HUES48 (cell line): ENCODE results near the gene SIMC1.

Experiments used
- H3K27ac ChIP-seq: one replicate; pipeline ENCODE4 v1.7.0; 2013; ENCODE audit warnings: low read depth, low read length, inconsistent platforms
- H3K27me3 ChIP-seq: 2 replicates; pipeline ENCODE4 v1.6.1; 2013; ENCODE audit warnings: mild to moderate bottlenecking, low read length; ENCODE audit not compliant: control insufficient read depth, insufficient read depth
- H3K36me3 ChIP-seq: 2 replicates; pipeline ENCODE4 v1.6.1; 2013; ENCODE audit warnings: low read length; ENCODE audit not compliant: control insufficient read depth, insufficient read depth
- H3K4me1 ChIP-seq: 2 replicates; pipeline ENCODE4 v1.6.1; 2013; ENCODE audit warnings: mild to moderate bottlenecking, low read length; ENCODE audit not compliant: control insufficient read depth, insufficient read depth
- H3K4me3 ChIP-seq: 2 replicates; pipeline ENCODE4 v1.5.1; 2013; ENCODE audit warnings: mild to moderate bottlenecking, low read depth, low read length
- H3K9ac ChIP-seq: 2 replicates; pipeline ENCODE4 v1.6.1; 2013; ENCODE audit warnings: mild to moderate bottlenecking, low read depth, low read length, moderate library complexity
- H3K9me3 ChIP-seq: 2 replicates; pipeline ENCODE4 v1.6.1; 2013; ENCODE audit warnings: low read length; ENCODE audit not compliant: control insufficient read depth, insufficient read depth

Gene SIMC1

GRCh38 chr5:176320577-176320976 is 82.4 kb downstream of the SIMC1 start:
- H3K4me3 ChIP-seq = no peak overlapping the region
- no peaks in the 10 kb centered on the region for H3K9me3 ChIP-seq
- peaks cover 19% of the 10 kb centered on the region; the same call in 1 of the 2 replicates for H3K36me3 ChIP-seq
- no peak overlapping the region for H3K9ac ChIP-seq
- no peak overlapping the region for H3K27ac ChIP-seq
- no peaks in the 10 kb centered on the region for H3K27me3 ChIP-seq
- H3K4me1 ChIP-seq = no peaks in the 10 kb centered on the region

- Histone ChIP-seq H3K4me3 (no peak overlapping the region), H3K9ac (no peak overlapping the region), H3K27ac (no peak overlapping the region), H3K36me3 (peaks cover 12% of the 10 kb centered on the region), H3K4me1 (no peaks in the 10 kb centered on the region), H3K9me3 (no peaks in the 10 kb centered on the region), H3K27me3 (no peaks in the 10 kb centered on the region)
These were observed 96.0 kb downstream of the SIMC1 start for GRCh38 chr5:176334031-176334770.

- no peak overlapping the region for H3K4me3 ChIP-seq
- no peaks in the 10 kb centered on the region for H3K27me3 ChIP-seq
- no peaks in the 10 kb centered on the region for H3K9me3 ChIP-seq
- no peak overlapping the region for H3K27ac ChIP-seq
- H3K9ac ChIP-seq = no peak overlapping the region
- H3K36me3 ChIP-seq = peaks cover 12% of the 10 kb centered on the region
- no peaks in the 10 kb centered on the region for H3K4me1 ChIP-seq
These were observed 99.7 kb downstream of the SIMC1 start for GRCh38 chr5:176337913-176338312.

- H3K4me1 ChIP-seq = no peaks in the 10 kb centered on the region
- no peaks in the 10 kb centered on the region for H3K9me3 ChIP-seq
- no peak overlapping the region for H3K27ac ChIP-seq
- no peaks in the 10 kb centered on the region for H3K27me3 ChIP-seq
- no peak overlapping the region for H3K4me3 ChIP-seq
- H3K9ac ChIP-seq = no peak overlapping the region
- H3K36me3 ChIP-seq = peaks cover 12% of the 10 kb centered on the region
These were observed 101.1 kb downstream of the SIMC1 start for GRCh38 chr5:176339304-176339703.

- H3K4me3 ChIP-seq = no peak overlapping the region
- H3K4me1 ChIP-seq = no peaks in the 10 kb centered on the region
- no peak overlapping the region for H3K27ac ChIP-seq
- no peaks in the 10 kb centered on the region for H3K9me3 ChIP-seq
- H3K36me3 ChIP-seq = peaks cover 33% of the 10 kb centered on the region
- H3K27me3 ChIP-seq = no peaks in the 10 kb centered on the region
- no peak overlapping the region for H3K9ac ChIP-seq
These were observed 103.3 kb downstream of the SIMC1 start for GRCh38 chr5:176341325-176342157.

- Histone ChIP-seq H3K27ac (no peak overlapping the region), H3K9me3 (no peaks in the 10 kb centered on the region), H3K36me3 (peaks cover 33% of the 10 kb centered on the region), H3K4me3 (no peak overlapping the region), H3K9ac (no peak overlapping the region), H3K27me3 (no peaks in the 10 kb centered on the region), H3K4me1 (no peaks in the 10 kb centered on the region)
These were observed 103.9 kb downstream of the SIMC1 start for GRCh38 chr5:176342158-176342483.

- Histone ChIP-seq H3K4me3 (no peak overlapping the region), H3K27ac (no peak overlapping the region), H3K36me3 (peaks cover 36% of the 10 kb centered on the region), H3K4me1 (no peaks in the 10 kb centered on the region), H3K9ac (no peak overlapping the region), H3K27me3 (no peaks in the 10 kb centered on the region), H3K9me3 (no peaks in the 10 kb centered on the region)
These were observed 104.7 kb downstream of the SIMC1 start for GRCh38 chr5:176342766-176343458.

GRCh38 chr5:176350416-176350815 is 112.2 kb downstream of the SIMC1 start:
- no peak overlapping the region for H3K4me3 ChIP-seq
- H3K9me3 ChIP-seq = no peaks in the 10 kb centered on the region
- peaks cover 98% of the 10 kb centered on the region for H3K36me3 ChIP-seq
- no peak overlapping the region for H3K9ac ChIP-seq
- H3K27me3 ChIP-seq = no peaks in the 10 kb centered on the region
- H3K4me1 ChIP-seq = no peaks in the 10 kb centered on the region
- no peak overlapping the region for H3K27ac ChIP-seq

GRCh38 chr5:176352116-176352878 is 114.1 kb downstream of the SIMC1 start:
- H3K27me3 ChIP-seq = no peaks in the 10 kb centered on the region
- H3K9me3 ChIP-seq = no peaks in the 10 kb centered on the region
- no peak overlapping the region for H3K9ac ChIP-seq
- H3K4me1 ChIP-seq = no peaks in the 10 kb centered on the region
- no peak overlapping the region for H3K4me3 ChIP-seq
- peaks cover 95% of the 10 kb centered on the region for H3K36me3 ChIP-seq
- H3K27ac ChIP-seq = no peak overlapping the region

- Histone ChIP-seq H3K9ac (no peak overlapping the region), H3K27ac (no peak overlapping the region), H3K9me3 (no peaks in the 10 kb centered on the region), H3K4me3 (no peak overlapping the region), H3K4me1 (no peaks in the 10 kb centered on the region), H3K27me3 (no peaks in the 10 kb centered on the region), H3K36me3 (peaks cover 94% of the 10 kb centered on the region)
These were observed 115.3 kb downstream of the SIMC1 start for GRCh38 chr5:176353533-176353932.
